GM23338 (cell line): ENCODE data around the gene NPNT. TPM values are rescaled to one million over a fixed set of nuclear protein-coding genes. Genes with fewer than 3 reads are reported as not detected.

Source experiments
- ATAC-seq: fragments of 200-7000 bp; cut with Tn5 transposase; 3 replicates; pipeline ENCODE4 v1.9.1; 2020
- DNase-seq: peaks from one replicate; pipeline ENCODE4 v3.0.0-alpha.2; 2015; ENCODE audit warnings: low spot score
- H2AFZ ChIP-seq: fragments of 200-600 bp; sonication (generic); 2 replicates; pipeline ENCODE4 v1.8.0; 2016; ENCODE audit warnings: antibody characterized with exemption, mild to moderate bottlenecking, moderate library complexity
- H3F3A ChIP-seq: fragments of 200-600 bp; sonication (generic); replicated peaks from 2 replicates; pipeline ENCODE4 v1.8.0; 2017; ENCODE audit warnings: antibody characterized with exemption, mixed run types, low read depth
- H3K27ac ChIP-seq: fragments of 200-600 bp; sonication (generic); 2 replicates; pipeline ENCODE4 v1.6.1; 2016; ENCODE audit warnings: low read depth
- H3K27me3 ChIP-seq: fragments of 200-600 bp; sonication (generic); 2 replicates; pipeline ENCODE4 v1.8.0; 2016; ENCODE audit warnings: mild to moderate bottlenecking, mixed run types, moderate library complexity; ENCODE audit not compliant: insufficient read depth
- H3K36me3 ChIP-seq: fragments of 200-600 bp; sonication (generic); 2 replicates; pipeline ENCODE4 v1.8.0; 2016; ENCODE audit warnings: mild to moderate bottlenecking; ENCODE audit not compliant: insufficient read depth
- H3K4me1 ChIP-seq: fragments of 200-600 bp; sonication (generic); 2 replicates; pipeline ENCODE4 v1.8.0; 2016; ENCODE audit warnings: mild to moderate bottlenecking, moderate library complexity; ENCODE audit not compliant: insufficient read depth
- H3K4me2 ChIP-seq: fragments of 200-600 bp; sonication (generic); 2 replicates; pipeline ENCODE4 v1.7.1; 2017; ENCODE audit warnings: mixed run types
- H3K4me3 ChIP-seq: fragments of 200-600 bp; sonication (generic); 2 replicates; pipeline ENCODE4 v1.6.1; 2016; ENCODE audit warnings: mixed run types
- H3K79me2 ChIP-seq: fragments of 200-600 bp; sonication (generic); replicated peaks from 2 replicates; pipeline ENCODE4 v1.8.0; 2017; ENCODE audit warnings: mild to moderate bottlenecking; ENCODE audit not compliant: insufficient read depth
- H3K9me2 ChIP-seq: fragments of 200-600 bp; sonication (generic); 2 replicates; pipeline ENCODE4 v1.8.0; 2017; ENCODE audit not compliant: insufficient read depth
- H4K20me1 ChIP-seq: fragments of 200-600 bp; sonication (generic); replicated peaks from 2 replicates; pipeline ENCODE4 v1.8.0; 2017; ENCODE audit warnings: mild to moderate bottlenecking; ENCODE audit not compliant: insufficient read depth
- H3K27ac Mint-ChIP-seq: 2 replicates; pipeline ENCODE4 v1.8.0; 2020; ENCODE audit warnings: inconsistent platforms, mild to moderate bottlenecking, moderate library complexity, mixed read lengths
- H3K27me3 Mint-ChIP-seq: 3 replicates; pipeline ENCODE4 v1.8.0; 2022; ENCODE audit warnings: low read depth, mild to moderate bottlenecking, moderate library complexity, mixed read lengths, inconsistent platforms; ENCODE audit not compliant: insufficient read depth, poor library complexity
- H3K36me3 Mint-ChIP-seq: 3 replicates; pipeline ENCODE4 v1.8.0; 2021; ENCODE audit warnings: low read depth, mild to moderate bottlenecking, inconsistent platforms, moderate library complexity, mixed read lengths
- H3K4me1 Mint-ChIP-seq: 3 replicates; pipeline ENCODE4 v1.8.0; 2020; ENCODE audit warnings: mild to moderate bottlenecking, inconsistent platforms, mixed read lengths
- H3K4me3 Mint-ChIP-seq: 3 replicates; pipeline ENCODE4 v1.8.0; 2021; ENCODE audit warnings: moderate library complexity, mild to moderate bottlenecking, inconsistent platforms, mixed read lengths
- H3K9me3 Mint-ChIP-seq: 3 replicates; pipeline ENCODE4 v1.8.0; 2020; ENCODE audit warnings: moderate library complexity, mild to moderate bottlenecking, inconsistent platforms, mixed read lengths
- CREB1 ChIP-seq: fragments of 250-450 bp; sonication (Bioruptor Pico); IDR thresholded peaks from 2 replicates; pipeline ENCODE4 v1.5.0; 2020; ENCODE audit warnings: low read depth, mild to moderate bottlenecking, moderate library complexity
- CTCF ChIP-seq, 2 experiments: fragments of 200-600 bp in 1 of 2; sonication (generic) in 1 of 2; conservative IDR thresholded peaks; 2 replicates each; pipeline versions ENCODE4 v1.5.1 to v1.6.1; 2016 to 2017; ENCODE audit warnings: antibody characterized with exemption in 2 of 2, low read depth in 2 of 2, mild to moderate bottlenecking in 2 of 2, moderate library complexity in 1 of 2
- EZH2 ChIP-seq: fragments of 200-600 bp; sonication (generic); IDR thresholded peaks from one replicate; pipeline ENCODE4 v1.8.0; 2017; ENCODE audit warnings: antibody characterized with exemption, mild to moderate bottlenecking, low read depth; ENCODE audit not compliant: unreplicated experiment
- EZH2phosphoT487 ChIP-seq: fragments of 200-600 bp; sonication (generic); IDR thresholded peaks from one replicate; pipeline ENCODE4 v1.8.1; 2018; ENCODE audit warnings: antibody characterized with exemption; ENCODE audit not compliant: unreplicated experiment
- NANOG ChIP-seq: IDR thresholded peaks from 2 replicates; pipeline ENCODE4 v1.6.1; 2016; ENCODE audit warnings: antibody characterized with exemption, borderline replicate concordance
- POLR2AphosphoS5 ChIP-seq: IDR thresholded peaks from 2 replicates; pipeline ENCODE4 v1.6.1; 2016; ENCODE audit warnings: antibody characterized with exemption, low read depth
- ZNF331 ChIP-seq: fragments of 250-450 bp; sonication (Bioruptor Pico); IDR thresholded peaks from 2 replicates; pipeline ENCODE4 v1.5.0; 2020; ENCODE audit warnings: low read depth, mild to moderate bottlenecking, moderate library complexity
- ZNF462 ChIP-seq: fragments of 250-450 bp; sonication (Bioruptor Pico); IDR thresholded peaks from 2 replicates; pipeline ENCODE4 v1.5.0; 2020; ENCODE audit warnings: mild to moderate bottlenecking, moderate library complexity
- polyA plus RNA-seq: library from polyadenylated mRNA; unstranded; fragments of >200 nt; fragmentation: Nextera tagmentation; extraction: Ambion mirVana; gene quantifications from 2 replicates; pipeline ENCODE4 v1.2.1, GENCODE V29; 2016
- total RNA-seq: library from RNA; depleted of rRNA; stranded (reverse); fragments of >200 nt; shearing (Covaris generic); gene quantifications from 2 replicates; pipeline ENCODE4 v1.2.3, GENCODE V29; 2014

The NPNT gene
- total and polyA plus RNA-seq, 2 experiments from 2014 or later = 1.4 TPM

GRCh38 chr4:105967058-105967658, 71.9 kb downstream of the NPNT start (continued):
- no peak for TF ChIP-seq ZNF462 (CRISPR knock-in tag)
- no peak for TF ChIP-seq NANOG
- no peak for TF ChIP-seq EZH2phosphoT487

- no peak overlapping the region for H3K4me2 ChIP-seq
- peaks cover 58% of the 10 kb centered on the region for H3K4me1 ChIP-seq
- Mint-ChIP-seq H3K27me3 (no peaks in the 10 kb centered on the region), H3K4me3 (no peak overlapping the region), H3K9me3 (no peaks in the 10 kb centered on the region), H3K36me3 (no peaks in the 10 kb centered on the region), H3K27ac (no peak overlapping the region), H3K4me1 (peaks cover 50% of the 10 kb centered on the region)
- H3K9me2 ChIP-seq = no peaks in the 10 kb centered on the region
- no peak overlapping the region for H3K4me3 ChIP-seq
- no peaks in the 10 kb centered on the region for H3K79me2 ChIP-seq
- no peak overlapping the region for H3K27ac ChIP-seq
- H4K20me1 ChIP-seq = no peaks in the 10 kb centered on the region
- H3F3A ChIP-seq = no peaks in the 10 kb centered on the region
- H3K27me3 ChIP-seq = no peaks in the 10 kb centered on the region
- no peaks in the 10 kb centered on the region for H3K36me3 ChIP-seq
- no peak overlapping the region for H2AFZ ChIP-seq
- ATAC-seq = no peak
- DNase-seq = no peak
- TF ChIP-seq CTCF (conservative IDR thresholded peaks at IDR 0.05; ENCODE audit: low read depth in 2 of 2) (no peak), ZNF331 (CRISPR knock-in tag) (no peak), EZH2 (no peak), POLR2AphosphoS5 (no peak), CREB1 (CRISPR knock-in tag) (no peak), ZNF462 (CRISPR knock-in tag) (no peak)
Measured at GRCh38 chr4:105969575-105969974, 74.3 kb downstream of the NPNT start.
